Measurements from ENCODE around the gene ARL6IP4. TPM values are rescaled to one million over a fixed set of nuclear protein-coding genes. Genes with fewer than 3 reads are reported as not detected.

ARL6IP4 gene
- total RNA-seq, 1 experiment from 2014 or later, result 132 TPM

DNA sequence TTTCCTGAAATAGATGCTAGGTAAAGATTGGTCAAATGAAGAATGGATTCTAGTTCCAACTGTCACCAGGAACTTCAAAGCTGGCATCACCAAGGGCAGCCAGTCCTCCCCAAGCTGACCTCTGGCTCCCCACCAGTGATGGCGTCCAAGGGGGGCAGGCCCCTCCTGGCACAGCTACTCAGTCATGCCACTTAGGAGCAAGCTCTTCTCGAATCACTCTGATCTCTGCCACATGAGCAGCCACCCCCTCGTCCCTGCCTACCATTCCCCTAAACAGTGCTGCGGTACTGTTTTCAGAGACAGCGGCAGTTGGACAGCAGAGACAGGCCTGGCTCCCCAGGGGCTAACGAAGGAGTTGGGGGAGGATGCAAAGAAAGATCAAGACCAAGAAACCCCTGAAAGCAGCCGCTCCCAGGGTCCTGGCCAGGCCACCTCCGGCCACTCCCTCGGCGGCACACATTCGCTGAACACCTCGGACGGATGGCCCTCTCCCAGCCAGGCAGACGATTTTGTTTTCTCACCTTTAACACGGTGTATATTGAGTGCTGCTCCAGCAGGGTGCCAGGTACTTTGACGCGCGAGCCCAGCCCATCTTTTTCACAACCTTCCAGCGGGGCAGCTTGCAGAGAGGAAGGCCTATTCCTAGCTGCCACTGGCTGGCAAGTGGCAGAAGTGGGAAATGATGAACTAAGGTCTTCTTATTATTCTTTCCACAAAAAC is 47.4 kb downstream of the ARL6IP4 start:
- H3K27ac ChIP-seq (ENCODE audit: insufficient read length, low read depth, low read length), result no peak overlapping the region
- no peak overlapping the region for H3K9ac ChIP-seq (ENCODE audit: extremely low read depth, insufficient read length, low read length)
- DNase-seq, result no peak
- H3K4ac ChIP-seq (ENCODE audit: low read depth, low read length), result no peak overlapping the region
- Mint-ChIP-seq H3K27me3 (ENCODE audit: low read depth) (peaks cover 3% of the 10 kb centered on the region; the same call in 1 of the 2 replicates), H3K4me1 (peaks cover 13 to 14% of the 10 kb centered on the region in 2 experiments), H3K27ac (0 out of 7 replicates have a peak overlapping the region, but pooled peaks of 2 of the 3 experiments have one; percentile 20 to 61), H3K9me3 (no peaks in the 10 kb centered on the region), H3K36me3 (ENCODE audit: insufficient read depth in 1 of 3, low read depth in 3 of 3) (no peaks in the 10 kb centered on the region), H3K4me3 (no peak overlapping the region)
- no peak overlapping the region for H3K18ac ChIP-seq (ENCODE audit: insufficient read length, low read depth, low read length)
- H2BK12ac ChIP-seq (ENCODE audit: insufficient read length, low read depth, low read length), result no peak overlapping the region
- no peaks in the 10 kb centered on the region for H3K27me3 ChIP-seq (ENCODE audit: insufficient read depth, low read length)
- no peaks in the 10 kb centered on the region for H3K79me2 ChIP-seq (ENCODE audit: insufficient read depth, low read length)
- H4K5ac ChIP-seq (ENCODE audit: insufficient read length, low read depth, low read length), result no peak overlapping the region
- no peak overlapping the region for H3K14ac ChIP-seq (ENCODE audit: insufficient read depth, low read length)
- no peak overlapping the region for H2BK20ac ChIP-seq (ENCODE audit: low read depth, low read length, poor library complexity, severe bottlenecking)
- no peaks in the 10 kb centered on the region for H4K20me1 ChIP-seq (ENCODE audit: control insufficient read depth, insufficient read depth, insufficient read length)
- no peak overlapping the region for H3K23ac ChIP-seq (ENCODE audit: insufficient read length, low read depth, low read length)
- no peak overlapping the region for H2BK5ac ChIP-seq (ENCODE audit: insufficient read length, low read length)
- no peak overlapping the region for H2AFZ ChIP-seq (ENCODE audit: low read length)
- H3K79me1 ChIP-seq (ENCODE audit: insufficient read depth, low read depth, low read length, poor library complexity, severe bottlenecking), result no peaks in the 10 kb centered on the region
- no peaks in the 10 kb centered on the region for H3K4me1 ChIP-seq (ENCODE audit: insufficient read depth, low read length)
- no peak overlapping the region for H4K8ac ChIP-seq (replicated peaks; ENCODE audit: insufficient read length, low read depth, low read length)
- no peak overlapping the region for H3K4me2 ChIP-seq (ENCODE audit: insufficient read depth, insufficient read length, low read length)
- H2BK120ac ChIP-seq (ENCODE audit: low read depth, low read length, poor library complexity, severe bottlenecking), result no peak overlapping the region
- no peak overlapping the region for H4K91ac ChIP-seq (ENCODE audit: insufficient read length, low read depth, low read length)
- H2BK15ac ChIP-seq (ENCODE audit: low read depth, low read length), result no peak overlapping the region
- TF ChIP-seq, protein P1, sequence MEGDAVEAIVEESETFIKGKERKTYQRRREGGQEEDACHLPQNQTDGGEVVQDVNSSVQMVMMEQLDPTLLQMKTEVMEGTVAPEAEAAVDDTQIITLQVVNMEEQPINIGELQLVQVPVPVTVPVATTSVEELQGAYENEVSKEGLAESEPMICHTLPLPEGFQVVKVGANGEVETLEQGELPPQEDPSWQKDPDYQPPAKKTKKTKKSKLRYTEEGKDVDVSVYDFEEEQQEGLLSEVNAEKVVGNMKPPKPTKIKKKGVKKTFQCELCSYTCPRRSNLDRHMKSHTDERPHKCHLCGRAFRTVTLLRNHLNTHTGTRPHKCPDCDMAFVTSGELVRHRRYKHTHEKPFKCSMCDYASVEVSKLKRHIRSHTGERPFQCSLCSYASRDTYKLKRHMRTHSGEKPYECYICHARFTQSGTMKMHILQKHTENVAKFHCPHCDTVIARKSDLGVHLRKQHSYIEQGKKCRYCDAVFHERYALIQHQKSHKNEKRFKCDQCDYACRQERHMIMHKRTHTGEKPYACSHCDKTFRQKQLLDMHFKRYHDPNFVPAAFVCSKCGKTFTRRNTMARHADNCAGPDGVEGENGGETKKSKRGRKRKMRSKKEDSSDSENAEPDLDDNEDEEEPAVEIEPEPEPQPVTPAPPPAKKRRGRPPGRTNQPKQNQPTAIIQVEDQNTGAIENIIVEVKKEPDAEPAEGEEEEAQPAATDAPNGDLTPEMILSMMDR (conservative IDR thresholded peaks at IDR 0.05), result no peak
- H3K9me3 ChIP-seq (ENCODE audit: control insufficient read depth, low read depth, low read length), result no peaks in the 10 kb centered on the region
- no peak overlapping the region for H2AK5ac ChIP-seq (ENCODE audit: insufficient read length, low read length)
- H3T11ph ChIP-seq (ENCODE audit: low read length), result no peak overlapping the region
- WGBS (ENCODE audit: extremely low coverage, insufficient read length, low lambda C conversion rate), result no CpG with 5 or more reads among the region's 19 CpGs
- no peaks in the 10 kb centered on the region for H3K23me2 ChIP-seq (ENCODE audit: insufficient read length, low read depth, low read length, poor library complexity, severe bottlenecking)
- H3K56ac ChIP-seq (ENCODE audit: insufficient read length, low read depth, low read length), result no peak overlapping the region
